ENCODE data around the gene DNAJC3. TPM values are rescaled to one million over a fixed set of nuclear protein-coding genes. Genes with fewer than 3 reads are reported as not detected.

Gene DNAJC3
- total RNA-seq, 1 experiment from 2014 or later = 25.7 TPM

- Histone ChIP-seq H3K4me3 (ENCODE audit: low read depth in 2 of 2, low read length in 2 of 2) (no peak overlapping the region), H3K36me3 (ENCODE audit: control insufficient read depth, insufficient read depth, low read length) (no peaks in the 10 kb centered on the region), H3K27ac (ENCODE audit: low read length) (no peak overlapping the region), H3K27me3 (ENCODE audit: control insufficient read depth, insufficient read depth, low read length) (no peaks in the 10 kb centered on the region), H3K4me1 (ENCODE audit: control insufficient read depth, insufficient read depth, low read length) (no peaks in the 10 kb centered on the region), H3K9me3 (ENCODE audit: control insufficient read depth, insufficient read depth, low read depth, low read length) (no peaks in the 10 kb centered on the region; the same call in 1 of the 2 replicates)
- no TSS peak for BruUV-seq (replicated peaks)
- TF ChIP-seq POLR2AphosphoS5 (IDR thresholded peaks at IDR 0.05; ENCODE audit: low read depth, low read length) (no peak), REST (IDR thresholded peaks at IDR 0.05; ENCODE audit: insufficient read depth in 1 of 2, low read depth in 2 of 2, low read length in 1 of 2) (no peak), SIN3A (IDR thresholded peaks at IDR 0.05; ENCODE audit: borderline replicate concordance, insufficient read depth, low read depth, low read length) (no peak), TCF7L2 (IDR thresholded peaks at IDR 0.05; ENCODE audit: low read depth, low read length) (no peak)
- TF ChIP-seq, protein P1, sequence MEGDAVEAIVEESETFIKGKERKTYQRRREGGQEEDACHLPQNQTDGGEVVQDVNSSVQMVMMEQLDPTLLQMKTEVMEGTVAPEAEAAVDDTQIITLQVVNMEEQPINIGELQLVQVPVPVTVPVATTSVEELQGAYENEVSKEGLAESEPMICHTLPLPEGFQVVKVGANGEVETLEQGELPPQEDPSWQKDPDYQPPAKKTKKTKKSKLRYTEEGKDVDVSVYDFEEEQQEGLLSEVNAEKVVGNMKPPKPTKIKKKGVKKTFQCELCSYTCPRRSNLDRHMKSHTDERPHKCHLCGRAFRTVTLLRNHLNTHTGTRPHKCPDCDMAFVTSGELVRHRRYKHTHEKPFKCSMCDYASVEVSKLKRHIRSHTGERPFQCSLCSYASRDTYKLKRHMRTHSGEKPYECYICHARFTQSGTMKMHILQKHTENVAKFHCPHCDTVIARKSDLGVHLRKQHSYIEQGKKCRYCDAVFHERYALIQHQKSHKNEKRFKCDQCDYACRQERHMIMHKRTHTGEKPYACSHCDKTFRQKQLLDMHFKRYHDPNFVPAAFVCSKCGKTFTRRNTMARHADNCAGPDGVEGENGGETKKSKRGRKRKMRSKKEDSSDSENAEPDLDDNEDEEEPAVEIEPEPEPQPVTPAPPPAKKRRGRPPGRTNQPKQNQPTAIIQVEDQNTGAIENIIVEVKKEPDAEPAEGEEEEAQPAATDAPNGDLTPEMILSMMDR (IDR thresholded peaks at IDR 0.05) = no peak
- ATAC-seq (no peak), DNase-seq (ENCODE audit: low read depth, low spot score) (no peak)
- ChIA-PET CTCF (no interaction called here), POLR2A (no interaction called here)
- intact Hi-C loops (cut with micrococcal nuclease; ENCODE audit: unreplicated experiment) (no loop called here), in situ Hi-C loops (cut with HindIII; ENCODE audit: low pct_unique_long_range_greater_than_20kb, low sequenced_read_pairs) (no loop called here)
These were observed 123.5 kb downstream of the DNAJC3 start for GRCh38 chr13:95800436-95800835.

GRCh38 chr13:95801825-95802224, 124.9 kb downstream of the DNAJC3 start:
- POLR2A ChIA-PET = no interaction called here
- BruUV-seq (replicated peaks) = no TSS peak

More at GRCh38 chr13:95801825-95802224, 124.9 kb downstream of the DNAJC3 start:
- Histone ChIP-seq H3K4me3 (ENCODE audit: low read depth in 2 of 2, low read length in 2 of 2) (no peak overlapping the region), H3K27me3 (ENCODE audit: control insufficient read depth, insufficient read depth, low read length) (no peaks in the 10 kb centered on the region), H3K36me3 (ENCODE audit: control insufficient read depth, insufficient read depth, low read length) (no peaks in the 10 kb centered on the region), H3K9me3 (ENCODE audit: control insufficient read depth, insufficient read depth, low read depth, low read length) (no peaks in the 10 kb centered on the region; the same call in 1 of the 2 replicates), H3K4me1 (ENCODE audit: control insufficient read depth, insufficient read depth, low read length) (no peaks in the 10 kb centered on the region), H3K27ac (ENCODE audit: low read length) (no peak overlapping the region)
- no peak for TF ChIP-seq SIN3A (IDR thresholded peaks at IDR 0.05; ENCODE audit: borderline replicate concordance, insufficient read depth, low read depth, low read length)
- TF ChIP-seq POLR2AphosphoS5 (IDR thresholded peaks at IDR 0.05; ENCODE audit: low read depth, low read length) = no peak
- TF ChIP-seq, protein P1 (IDR thresholded peaks at IDR 0.05) = no peak
- no peak for TF ChIP-seq TCF7L2 (IDR thresholded peaks at IDR 0.05; ENCODE audit: low read depth, low read length)
- TF ChIP-seq REST (IDR thresholded peaks at IDR 0.05; ENCODE audit: insufficient read depth in 1 of 2, low read depth in 2 of 2, low read length in 1 of 2) = no peak
- no peak for ATAC-seq
- in situ Hi-C loops (cut with HindIII; ENCODE audit: low pct_unique_long_range_greater_than_20kb, low sequenced_read_pairs) = no loop called here
- intact Hi-C loops (cut with micrococcal nuclease; ENCODE audit: unreplicated experiment) = no loop called here
- CTCF ChIA-PET = no interaction called here
- DNase-seq (ENCODE audit: low read depth, low spot score) = no peak

Measured in Panc1 (cell line).